HG02588 (cell line): ENCODE results near the gene CTRB2.
"Not testable (repeated sequence)": the region's sequence is repeated elsewhere in the genome, so short reads cannot be mapped to it uniquely, and the experiment has no call there.

Experiments used
- ATAC-seq: cut with Tn5 transposase; IDR thresholded peaks from one replicate; pipeline ENCODE4 v1.9.1; 2021; ENCODE audit warnings: mild to moderate bottlenecking, moderate library complexity; ENCODE audit not compliant: unreplicated experiment

Gene CTRB2

DNA sequence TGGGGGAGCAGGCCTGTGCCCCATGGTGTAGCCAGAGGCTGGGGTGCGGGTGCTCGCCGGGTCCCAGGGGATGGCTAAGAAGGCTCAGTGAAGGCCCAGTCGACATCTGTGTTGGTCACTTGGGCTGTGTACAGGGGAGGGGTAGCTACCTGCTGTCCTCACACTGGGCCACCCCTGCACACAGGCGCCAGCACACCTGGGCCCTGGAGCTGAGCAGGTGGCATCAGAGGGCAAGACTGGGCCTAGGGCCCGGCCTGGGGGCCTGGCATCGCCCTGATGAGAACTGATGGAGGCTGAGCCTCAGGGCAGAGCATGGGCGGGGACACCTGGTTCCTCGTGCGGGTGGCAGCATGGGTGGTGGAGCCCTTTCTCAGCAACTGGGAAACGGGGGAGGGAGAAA lies 870 bp upstream of the CTRB2 start:
- ATAC-seq: no peak

DNA sequence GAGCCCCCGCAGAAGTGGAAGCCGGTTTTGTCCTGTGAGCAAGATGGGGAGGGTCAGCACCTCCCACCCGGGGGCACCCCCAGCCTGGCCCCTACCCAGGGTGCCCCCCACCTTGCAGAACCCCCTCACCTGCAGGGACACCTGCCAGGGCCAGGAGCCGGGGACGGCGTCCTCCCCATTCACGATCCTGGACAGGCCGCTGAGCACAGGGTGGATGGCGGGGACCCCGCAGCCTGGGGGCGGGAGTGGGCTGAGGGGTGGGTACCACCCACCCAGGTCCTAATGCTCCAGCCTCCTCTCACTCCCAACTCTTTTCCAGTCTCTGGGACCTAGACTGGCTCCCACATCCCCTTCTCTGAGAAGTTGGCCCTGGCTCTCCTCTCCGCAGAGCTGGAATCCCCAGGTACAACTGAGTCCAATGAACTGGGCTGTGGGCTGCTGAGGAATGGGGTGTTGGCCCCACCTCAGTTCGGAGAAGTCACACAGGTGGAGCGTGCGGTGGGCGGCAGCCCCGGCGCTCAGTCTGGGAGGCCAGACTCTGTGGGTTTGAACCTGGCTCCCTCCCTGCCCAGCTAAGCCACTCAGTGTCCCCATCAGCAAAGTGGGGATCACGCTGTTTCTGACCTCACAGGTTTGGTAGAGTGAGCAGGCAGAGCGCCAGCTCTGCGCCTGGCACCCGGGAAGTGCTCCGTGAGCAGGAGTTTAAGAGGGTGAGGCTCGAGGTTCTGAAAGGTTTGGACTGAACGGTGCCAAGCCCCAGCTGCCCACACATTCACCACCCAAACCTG lies 806 bp downstream of the CTRB2 start:
- ATAC-seq: not testable (repeated sequence)

DNA sequence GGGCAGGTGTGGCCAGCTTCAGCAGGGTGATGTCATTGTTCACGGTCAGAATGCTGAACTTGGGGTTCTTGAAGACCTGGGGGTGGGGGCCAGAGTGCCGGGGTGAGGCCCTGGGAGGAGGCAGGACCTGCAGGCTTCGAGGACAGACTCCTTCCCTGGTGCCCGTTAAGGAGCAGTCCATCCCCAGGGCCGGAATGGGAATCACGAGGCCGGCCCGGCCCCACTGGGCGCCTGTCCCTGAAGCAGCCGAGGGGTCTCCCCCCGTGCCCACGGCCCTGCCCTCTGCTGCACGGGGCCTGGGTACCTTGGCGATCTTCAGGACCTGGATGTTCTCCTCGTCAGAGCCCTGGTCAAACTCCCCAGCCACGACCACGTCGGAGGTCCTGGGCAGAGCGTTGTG lies 1.5 kb downstream of the CTRB2 start:
- ATAC-seq: not testable (repeated sequence)

DNA sequence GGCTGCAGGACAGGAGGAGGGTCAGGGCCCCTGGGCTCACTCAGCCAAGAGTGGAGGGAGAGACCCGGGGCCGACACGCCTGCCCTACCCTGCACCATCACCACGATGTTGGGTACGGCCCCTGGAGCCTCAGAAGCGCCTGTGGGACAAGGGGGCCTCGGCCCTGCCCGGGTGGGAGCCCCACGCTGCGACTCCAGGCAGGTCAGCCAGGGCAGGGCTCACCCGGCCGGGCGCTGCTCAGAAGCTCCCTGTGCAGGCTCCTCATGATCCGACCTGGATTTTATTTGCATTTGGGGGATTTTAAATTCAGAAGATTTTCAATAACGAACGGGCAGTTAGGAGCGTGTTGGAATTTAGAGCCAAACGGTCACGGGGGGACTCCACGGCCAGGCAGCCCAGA lies 2.1 kb downstream of the CTRB2 start:
- not testable (repeated sequence) for ATAC-seq

DNA sequence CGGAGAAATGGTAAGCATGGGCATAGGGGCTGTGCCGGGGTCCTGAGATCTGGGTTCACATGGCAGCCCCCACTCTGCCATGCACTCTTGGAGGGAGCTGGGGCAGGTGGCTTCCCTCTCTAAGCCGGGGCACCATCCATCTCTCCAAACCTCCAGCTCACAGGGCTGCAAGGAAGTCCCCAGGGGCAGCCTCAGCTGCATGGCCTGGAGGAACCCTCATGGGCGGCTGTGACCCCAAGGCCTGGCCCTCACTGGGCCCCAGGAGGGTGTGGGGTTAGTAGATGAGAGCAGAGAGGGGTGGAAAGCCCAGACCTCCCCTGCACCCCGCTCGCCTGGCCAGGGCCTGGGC lies 2.6 kb downstream of the CTRB2 start:
- ATAC-seq: no peak

DNA sequence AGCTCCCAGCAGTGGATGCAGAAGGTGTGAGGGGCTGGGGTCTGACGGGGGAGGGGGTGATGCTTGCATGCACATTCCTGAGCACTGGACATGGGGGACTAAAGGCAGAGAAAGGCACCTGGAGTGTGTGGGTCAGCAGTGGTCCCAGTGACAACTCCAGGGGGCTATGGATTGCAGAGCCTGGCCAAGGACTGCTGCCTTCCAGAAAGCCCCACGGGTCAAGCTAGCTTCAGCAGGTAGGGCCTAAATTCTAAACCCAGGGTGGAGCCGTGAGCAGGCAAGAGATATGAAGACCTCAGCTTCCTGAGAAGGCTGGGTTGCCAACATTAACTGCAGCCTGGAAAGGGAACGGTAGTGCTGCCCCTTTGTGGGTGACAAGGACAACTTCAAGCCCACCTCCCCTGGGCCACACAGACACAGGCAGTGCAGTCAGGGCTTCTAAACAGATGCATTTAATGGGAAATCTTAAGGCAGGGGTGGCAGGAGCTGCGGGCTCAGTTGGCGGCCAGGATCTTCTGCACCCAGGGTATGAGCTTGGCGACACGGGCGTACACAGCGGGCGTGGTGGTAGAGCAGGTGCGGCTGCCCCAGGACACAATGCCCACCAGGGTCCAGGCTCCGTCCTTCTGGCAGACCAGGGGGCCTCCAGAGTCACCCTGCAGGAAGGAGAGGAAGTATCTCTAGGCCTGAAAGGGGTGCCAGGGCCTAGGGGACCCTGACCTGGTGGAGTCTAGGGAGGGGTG lies 3.1 kb downstream of the CTRB2 start:
- no peak for ATAC-seq

DNA sequence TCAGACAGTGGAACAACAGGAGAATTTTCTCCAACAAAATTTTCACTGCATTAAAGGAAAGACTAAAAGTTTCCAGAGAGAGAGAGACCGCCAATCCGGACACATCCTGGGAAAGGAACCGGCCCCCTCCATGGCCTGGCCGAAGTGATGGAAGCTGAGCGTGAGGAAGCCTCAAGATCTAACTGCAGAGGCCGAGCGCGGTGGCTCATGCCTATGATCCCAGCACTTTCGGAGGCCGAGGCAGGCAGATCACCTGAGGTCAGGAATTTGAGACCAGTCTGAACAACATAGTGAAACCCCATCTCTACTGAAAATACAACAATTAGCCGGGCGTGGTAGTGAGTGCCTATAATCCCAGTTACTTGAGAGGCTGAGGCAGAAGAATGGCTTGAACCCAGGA lies 3.9 kb downstream of the CTRB2 start:
- no peak for ATAC-seq

DNA sequence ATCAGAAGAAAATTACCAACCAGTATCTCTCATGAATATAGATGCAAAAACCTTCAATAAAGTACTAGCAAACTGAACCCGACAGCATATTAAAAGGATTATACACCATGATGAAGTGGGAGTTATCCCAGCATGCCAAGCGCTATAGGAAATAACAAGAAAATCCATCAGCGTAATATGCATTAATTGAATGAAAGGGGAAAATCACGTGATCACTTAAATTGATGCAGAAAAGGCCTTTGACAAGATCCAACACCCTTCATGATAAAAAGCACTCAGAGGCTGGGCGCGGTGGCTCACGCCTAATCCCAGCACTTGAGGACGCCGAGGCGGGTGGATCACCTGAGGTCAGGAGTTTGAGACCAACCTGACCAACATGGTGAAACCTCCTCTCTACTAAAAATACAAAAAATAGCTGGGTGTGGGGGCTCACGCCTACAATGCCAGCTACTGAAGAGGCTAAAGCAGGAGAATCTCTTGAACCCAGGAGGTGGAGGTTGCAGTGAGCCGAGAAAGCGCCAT lies 4.8 kb downstream of the CTRB2 start:
- no peak for ATAC-seq

DNA sequence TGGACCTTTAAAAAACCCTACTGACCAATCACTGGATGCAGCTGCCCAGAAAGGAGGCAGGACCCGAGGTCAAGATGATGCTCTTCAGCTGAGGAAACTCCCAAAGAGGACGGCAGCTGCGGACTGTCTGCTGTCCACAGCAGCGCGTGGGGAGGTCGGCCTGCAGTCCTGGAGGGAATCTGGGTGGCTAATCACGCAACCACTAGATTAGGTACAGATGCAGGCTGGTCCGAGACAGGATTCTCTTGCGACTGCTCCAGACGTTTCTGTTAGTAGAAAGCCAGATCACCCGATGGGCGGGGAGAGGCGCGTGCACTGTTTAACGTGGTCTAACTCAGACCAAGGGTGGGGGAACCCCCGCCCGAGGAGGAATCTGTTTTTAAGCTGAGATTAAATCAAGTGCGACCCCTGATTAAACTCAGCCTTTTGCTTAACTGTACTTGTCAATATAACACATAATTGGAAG lies 8.8 kb downstream of the CTRB2 start:
- ATAC-seq: no peak

DNA sequence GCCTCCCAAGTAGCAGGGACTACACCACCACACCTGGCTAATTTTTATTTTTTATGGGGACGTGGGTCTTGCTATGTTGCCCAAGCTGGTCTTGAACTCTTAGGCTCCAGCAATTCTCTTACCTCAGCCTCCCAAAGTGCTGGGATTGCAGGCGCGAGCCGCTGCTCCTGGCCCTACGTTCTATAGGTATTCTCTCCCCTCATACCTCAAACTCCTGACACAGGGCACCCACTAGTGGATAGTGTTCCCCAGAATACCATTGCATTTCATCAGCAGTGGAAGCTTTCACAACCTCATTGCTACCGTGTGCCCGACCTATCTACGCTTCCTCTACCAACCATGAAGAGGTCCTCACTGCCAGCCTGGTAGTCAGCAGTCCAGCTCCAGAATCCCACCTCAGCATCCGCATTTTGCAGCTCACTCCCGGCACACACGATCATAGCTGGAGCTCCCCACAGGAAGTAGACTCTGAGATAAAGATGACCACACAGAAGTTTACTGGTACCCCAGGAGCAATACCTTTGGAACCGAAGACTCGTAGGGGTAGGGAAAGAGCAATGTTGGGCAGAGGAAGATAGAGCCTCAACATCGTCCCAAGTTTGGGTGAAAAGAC lies 9.3 kb downstream of the CTRB2 start:
- ATAC-seq: no peak

DNA sequence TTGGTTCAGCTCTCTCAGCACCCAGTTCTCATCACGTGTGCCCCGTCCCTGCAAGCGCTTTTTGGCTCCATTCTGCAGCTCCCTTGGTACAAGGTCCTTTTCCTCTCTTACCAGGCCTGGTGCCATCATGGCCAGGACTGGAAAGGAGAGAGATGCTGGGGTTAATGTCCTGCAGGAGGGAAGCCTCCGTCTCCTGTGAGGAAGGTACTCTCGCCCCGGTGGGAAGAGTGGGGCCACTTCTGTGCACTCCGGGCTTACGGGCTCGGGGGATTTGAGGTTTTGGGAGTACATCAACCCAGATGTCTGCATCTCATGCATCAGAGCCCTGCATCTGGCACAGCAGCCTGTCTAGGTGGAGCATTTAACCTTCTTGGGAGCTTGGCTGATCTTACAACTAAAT lies 10.1 kb downstream of the CTRB2 start:
- ATAC-seq: no peak

DNA sequence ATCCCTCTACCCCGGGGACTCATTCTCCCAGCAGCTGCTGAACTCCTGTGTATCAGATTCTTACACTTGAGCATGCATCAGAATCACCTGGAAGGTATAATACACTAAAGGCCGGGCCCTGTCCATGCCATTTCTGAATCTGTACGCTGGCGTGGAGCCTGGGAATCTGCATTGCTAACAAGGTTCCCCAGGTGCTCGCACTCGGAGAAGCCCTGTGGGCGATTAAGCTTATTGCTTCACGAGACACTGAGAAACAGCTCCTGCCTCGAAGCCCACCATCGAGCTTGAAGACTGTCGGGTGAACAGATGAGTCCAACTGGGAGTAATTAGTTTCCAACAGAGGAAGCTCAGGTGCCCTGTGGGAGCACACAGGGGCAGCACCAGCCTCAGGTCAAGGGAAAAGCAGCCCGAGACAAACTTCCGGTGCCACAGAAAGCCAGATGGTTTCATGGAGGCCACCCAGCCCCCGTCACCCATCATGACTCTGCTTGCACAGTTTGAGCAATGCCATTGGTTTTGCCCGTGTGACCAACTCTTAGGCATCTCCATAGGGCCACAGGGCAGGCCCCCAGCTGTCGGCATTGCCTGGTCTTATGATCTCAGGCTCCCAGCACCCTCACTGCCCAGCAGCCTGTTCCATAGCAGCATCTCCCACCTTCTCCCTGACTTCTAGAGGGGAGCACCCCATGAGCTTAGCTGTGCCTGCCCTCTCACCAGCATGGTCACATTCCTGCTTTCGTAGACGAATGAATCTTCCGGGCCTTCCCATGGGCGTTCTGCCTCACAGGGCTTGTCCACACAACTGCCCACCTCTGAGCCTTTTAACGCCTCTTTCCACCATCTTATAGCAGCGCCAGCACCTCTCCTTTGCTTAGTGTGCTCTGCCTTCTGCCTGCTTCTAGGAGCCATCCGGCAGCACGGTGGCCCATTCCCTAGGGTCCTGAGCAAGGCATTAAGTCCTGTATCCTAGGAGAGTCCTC lies 10.9 kb downstream of the CTRB2 start:
- no peak for ATAC-seq

DNA sequence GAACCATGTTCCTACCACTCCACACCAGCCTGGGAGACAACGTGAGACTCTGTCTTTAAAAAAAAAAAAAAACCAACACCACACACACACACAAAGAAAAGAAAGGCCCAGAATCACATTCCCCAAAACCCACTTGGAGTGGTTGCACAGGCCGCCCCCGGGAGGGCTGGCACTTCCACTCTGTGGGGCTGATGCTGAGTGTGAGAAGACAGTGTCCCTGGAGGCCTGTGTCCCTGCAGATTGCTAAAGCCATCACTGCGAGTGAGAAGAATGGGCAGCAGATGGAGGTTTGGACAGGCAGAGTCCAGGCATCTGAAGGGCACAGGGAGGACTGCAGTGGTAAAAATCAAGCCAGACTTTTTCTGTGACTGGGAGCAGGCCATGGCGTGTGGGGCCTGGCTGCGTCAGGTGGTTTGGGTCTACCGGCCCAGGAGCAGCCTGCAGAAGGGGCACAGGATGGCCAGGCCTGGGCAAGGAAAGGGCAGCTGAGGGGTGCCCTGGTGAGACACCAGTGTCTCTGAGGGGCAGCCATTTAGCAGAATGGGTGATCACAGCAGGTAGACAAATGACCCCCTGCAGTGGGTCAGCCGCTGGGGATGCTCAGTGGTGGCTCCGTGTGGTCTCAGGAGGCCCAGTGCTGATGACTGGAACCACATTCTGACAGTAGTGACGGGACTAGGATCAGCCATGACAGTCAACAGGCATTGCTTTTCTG lies 13.1 kb downstream of the CTRB2 start:
- no peak for ATAC-seq

DNA sequence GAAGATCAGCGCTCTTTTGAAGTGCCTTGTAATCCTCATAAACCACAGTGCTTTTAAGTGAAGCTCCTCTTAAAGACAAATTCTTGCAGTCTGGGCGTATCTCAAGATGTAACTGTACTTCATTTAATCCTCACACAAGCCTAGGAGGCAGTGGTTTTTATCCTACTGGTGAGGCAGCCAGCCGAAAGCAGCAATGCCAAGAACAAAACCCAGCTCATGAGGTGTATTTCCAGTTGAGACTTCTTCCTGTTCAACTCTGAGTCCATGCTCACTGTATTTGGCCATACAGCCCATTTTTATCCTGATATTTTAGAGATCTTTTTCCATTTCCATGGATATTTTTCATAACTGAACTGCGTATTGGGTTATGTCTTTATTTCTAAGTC lies 13.7 kb downstream of the CTRB2 start:
- ATAC-seq: no peak

DNA sequence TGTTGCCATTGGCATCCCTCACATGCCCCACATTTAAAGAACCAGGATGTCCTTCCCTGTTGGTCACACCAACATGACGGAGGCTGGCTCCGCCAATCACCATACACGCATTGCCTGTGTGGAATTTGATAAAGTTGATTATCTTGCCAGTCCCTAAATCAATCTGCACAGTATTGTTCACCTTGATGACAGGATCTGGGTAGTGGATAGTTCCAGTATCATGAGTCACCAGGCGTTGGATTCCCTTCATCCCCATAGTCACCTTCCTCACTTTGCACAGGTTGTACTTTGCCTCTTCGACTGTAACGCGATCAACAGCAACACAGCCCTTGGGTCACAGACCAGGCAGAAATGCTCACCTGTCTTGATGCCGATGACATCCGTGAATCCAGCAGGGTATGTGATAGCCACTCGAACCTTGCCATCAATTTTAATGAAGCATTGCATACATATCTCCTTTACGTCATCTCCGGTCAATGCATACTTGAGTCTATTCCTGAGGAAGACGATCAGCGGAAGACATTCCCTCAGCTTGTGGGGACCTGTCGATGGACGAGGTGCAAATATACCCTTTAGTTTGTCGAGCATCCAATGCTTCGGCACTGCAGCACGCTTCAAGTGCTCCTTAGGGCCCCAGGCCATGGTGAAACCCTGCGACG lies 14.2 kb downstream of the CTRB2 start:
- ATAC-seq: no peak

DNA sequence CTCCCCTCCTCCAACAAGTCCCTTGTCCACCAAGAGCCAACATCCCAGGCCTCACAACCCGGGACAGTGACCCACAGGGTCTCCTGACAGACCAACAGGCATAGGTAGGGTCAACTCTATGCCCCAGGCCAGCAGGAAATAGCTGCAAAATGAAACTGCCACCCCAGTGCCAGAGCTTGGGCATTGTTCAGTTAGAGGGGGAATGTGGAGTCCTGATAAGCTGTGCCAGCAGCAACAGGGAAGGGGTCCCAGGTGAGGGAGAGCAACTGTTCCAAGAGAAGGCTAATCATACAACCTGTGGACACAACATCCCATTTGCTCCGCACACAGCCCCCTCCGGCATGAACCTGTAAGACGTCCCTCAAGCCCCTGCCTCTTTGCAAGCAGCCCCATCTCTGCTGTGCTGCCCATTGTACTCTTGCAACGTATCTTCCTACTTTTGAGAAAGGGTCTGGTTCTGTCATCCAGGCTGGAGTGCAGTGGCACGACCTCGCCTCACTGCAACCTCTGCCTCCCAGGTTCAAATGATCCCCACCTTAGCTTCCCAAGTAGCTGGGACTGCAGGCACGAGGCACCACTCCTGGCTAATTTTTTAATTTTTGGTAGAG lies 17.2 kb downstream of the CTRB2 start:
- ATAC-seq: no peak

DNA sequence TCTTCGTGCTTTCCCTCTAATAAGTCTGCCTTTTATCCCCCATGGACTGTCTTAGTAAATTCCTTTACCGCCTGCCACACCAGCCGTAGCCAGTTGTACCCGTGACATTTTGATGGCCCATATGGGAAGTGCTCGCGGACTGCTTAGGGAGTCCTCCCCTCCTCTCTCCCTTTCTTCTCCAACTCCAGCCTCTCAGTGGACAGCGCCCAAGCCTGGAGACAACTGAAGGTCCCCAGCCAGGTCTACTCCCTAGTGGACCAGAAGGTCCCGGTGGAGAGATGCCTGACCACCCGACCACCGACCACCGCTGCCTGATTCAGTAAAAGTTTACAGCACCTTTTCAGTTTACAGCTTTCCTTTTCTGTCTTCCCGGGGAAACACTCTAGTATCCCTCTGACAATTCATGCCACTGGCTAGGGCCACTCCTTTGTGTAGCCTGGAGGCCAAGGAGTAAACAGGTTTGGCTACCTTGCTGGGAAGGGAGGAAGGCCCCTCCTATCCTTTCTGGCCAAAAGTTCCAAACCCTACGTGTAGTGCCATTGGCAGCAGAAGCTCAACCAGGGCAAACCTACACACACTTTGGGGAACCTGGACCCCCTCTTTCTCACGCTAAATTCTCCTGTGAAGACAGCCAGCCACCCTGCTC lies 18.0 kb downstream of the CTRB2 start:
- no peak for ATAC-seq

DNA sequence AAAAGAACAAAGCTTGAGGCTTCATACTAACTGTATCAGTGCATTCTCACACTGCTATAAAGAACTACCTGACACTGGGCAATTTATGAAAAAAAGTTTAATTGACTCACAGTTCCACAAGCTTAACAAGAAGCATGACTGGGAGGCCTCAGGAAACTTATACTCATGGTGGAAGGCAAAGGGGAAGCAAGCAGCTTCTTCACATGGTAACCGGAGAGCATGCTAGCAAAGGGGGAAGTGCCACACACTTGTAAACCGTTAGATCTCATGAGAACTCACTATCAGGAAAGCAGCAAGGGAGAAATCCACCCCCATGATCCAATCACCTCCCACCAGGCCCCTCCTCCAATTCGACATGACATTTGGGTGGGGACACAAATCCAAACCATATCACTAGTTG lies 25.3 kb downstream of the CTRB2 start:
- ATAC-seq: no peak

DNA sequence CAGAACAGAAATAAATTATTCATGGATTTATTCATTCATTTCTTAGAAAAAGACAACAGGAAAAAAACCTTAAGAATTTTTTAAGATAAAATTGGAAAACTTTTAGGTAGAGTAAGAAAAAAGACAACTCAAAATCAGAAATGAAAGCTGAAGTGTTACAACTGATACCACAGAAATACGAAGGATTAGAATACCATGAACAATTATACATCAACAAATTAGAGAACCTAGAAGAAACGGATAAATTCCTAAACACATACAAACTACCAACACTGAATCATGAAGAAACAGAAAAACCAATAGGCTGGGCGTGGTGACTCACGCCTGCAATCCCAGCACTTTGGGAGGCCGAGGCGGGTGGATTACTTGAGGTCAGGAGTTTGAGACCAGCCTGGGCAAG lies 27.8 kb downstream of the CTRB2 start:
- no peak for ATAC-seq
